Stomach (tissue), 4 donors: ENCODE results near the gene MOB3C.

Source experiments
- POLR2A ChIP-seq, 4 donors: fragments of 450-650 bp; IDR thresholded peaks; one replicate each; pipeline ENCODE4 v1.6.1; 2016; ENCODE audit warnings: antibody characterized with exemption in 4 of 4, control low read depth in 2 of 4, mild to moderate bottlenecking in 1 of 4, moderate library complexity in 1 of 4
- POLR2AphosphoS5 ChIP-seq, 3 donors: sonication (generic); formaldehyde crosslinking; IDR thresholded peaks; one replicate each; pipeline ENCODE4 v1.6.1; 2016; ENCODE audit warnings: antibody characterized with exemption in 3 of 3
- TF ChIP-seq, protein P1 (sequence below), 7 experiments: fragments of 450-650 bp in 4 of 7; fragments of 200-600 bp in 3 of 7; sonication (generic) in 3 of 7; IDR thresholded peaks; one replicate each; pipeline ENCODE4 v1.5.1; 2016 to 2019; ENCODE audit warnings: antibody characterized with exemption in 7 of 7, control low read depth in 2 of 7, mild to moderate bottlenecking in 1 of 7

DNA sequence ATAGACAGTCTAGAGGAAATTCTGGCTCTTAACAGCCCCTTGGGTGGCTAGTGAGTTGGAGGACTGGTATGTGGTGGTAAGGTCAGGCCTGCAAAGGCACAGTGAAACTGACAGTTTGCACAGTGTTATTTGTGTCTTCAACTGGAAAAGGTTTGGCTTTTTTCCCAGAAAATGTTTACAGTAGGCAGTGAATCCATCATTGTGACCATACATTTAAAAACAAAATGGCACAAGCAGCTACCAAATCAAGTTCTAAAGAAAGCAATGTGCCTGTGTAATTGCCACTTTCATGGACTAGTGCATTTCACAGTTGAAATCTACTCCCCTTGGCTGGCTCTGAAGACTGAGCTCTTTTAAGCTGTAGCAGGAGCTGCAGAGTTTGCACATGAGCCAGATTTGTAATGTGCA lies 26.8 kb upstream of the MOB3C start:
- TF ChIP-seq, protein P1, sequence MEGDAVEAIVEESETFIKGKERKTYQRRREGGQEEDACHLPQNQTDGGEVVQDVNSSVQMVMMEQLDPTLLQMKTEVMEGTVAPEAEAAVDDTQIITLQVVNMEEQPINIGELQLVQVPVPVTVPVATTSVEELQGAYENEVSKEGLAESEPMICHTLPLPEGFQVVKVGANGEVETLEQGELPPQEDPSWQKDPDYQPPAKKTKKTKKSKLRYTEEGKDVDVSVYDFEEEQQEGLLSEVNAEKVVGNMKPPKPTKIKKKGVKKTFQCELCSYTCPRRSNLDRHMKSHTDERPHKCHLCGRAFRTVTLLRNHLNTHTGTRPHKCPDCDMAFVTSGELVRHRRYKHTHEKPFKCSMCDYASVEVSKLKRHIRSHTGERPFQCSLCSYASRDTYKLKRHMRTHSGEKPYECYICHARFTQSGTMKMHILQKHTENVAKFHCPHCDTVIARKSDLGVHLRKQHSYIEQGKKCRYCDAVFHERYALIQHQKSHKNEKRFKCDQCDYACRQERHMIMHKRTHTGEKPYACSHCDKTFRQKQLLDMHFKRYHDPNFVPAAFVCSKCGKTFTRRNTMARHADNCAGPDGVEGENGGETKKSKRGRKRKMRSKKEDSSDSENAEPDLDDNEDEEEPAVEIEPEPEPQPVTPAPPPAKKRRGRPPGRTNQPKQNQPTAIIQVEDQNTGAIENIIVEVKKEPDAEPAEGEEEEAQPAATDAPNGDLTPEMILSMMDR (IDR thresholded peaks at IDR 0.05) = no peak
- TF ChIP-seq POLR2AphosphoS5 (IDR thresholded peaks at IDR 0.05) (peak in 1 of 3 donors; percentile 26), POLR2A (IDR thresholded peaks at IDR 0.05) (no peak)
